DOHH2 (cell line): ENCODE results near the gene HDAC8.

Experiments
- CTCF ChIP-seq: fragments of 200-600 bp; sonication (generic); IDR thresholded peaks from one replicate; pipeline ENCODE4 v1.5.1; 2014; ENCODE audit warnings: antibody characterized with exemption, mild to moderate bottlenecking, low read depth, low read length; ENCODE audit not compliant: poor library complexity, severe bottlenecking
- EZH2phosphoT487 ChIP-seq: fragments of 200-600 bp; sonication (generic); IDR thresholded peaks from 2 replicates; pipeline ENCODE4 v1.6.1; 2017; ENCODE audit warnings: borderline replicate concordance, mild to moderate bottlenecking, antibody characterized with exemption, low read length, moderate library complexity, mixed read lengths

- TF ChIP-seq CTCF (no peak), EZH2phosphoT487 (no peak)
Observed at GRCh38 chrX:72487661-72488060, 85.0 kb downstream of the HDAC8 start.
